Stomach (tissue), 9 donors: ENCODE data around the gene PNLDC1. TPM values are rescaled to one million over a fixed set of nuclear protein-coding genes. Genes with fewer than 3 reads are reported as not detected.

Source experiments
- DNase-seq, 2 donors: peaks; one replicate each; pipeline versions ENCODE4 v3.0.0 to v3.0.0-alpha.2; 2013 to 2019
- H3K27ac ChIP-seq, 5 donors: fragments of 200-600 bp in 4 of 5; sonication (generic) in 4 of 5; one replicate each; pipeline ENCODE4 v1.5.1; 2013 to 2019; ENCODE audit warnings: mild to moderate bottlenecking in 1 of 5, moderate library complexity in 1 of 5
- H3K27me3 ChIP-seq, 3 donors: fragments of 200-600 bp; sonication (generic); one replicate each; pipeline ENCODE4 v1.5.1; 2017 to 2019; ENCODE audit warnings: mixed run types in 1 of 3
- H3K36me3 ChIP-seq, 4 donors: fragments of 200-600 bp; sonication (generic); 1 replicate in 3 of 4; 2 replicates in 1 of 4; pipeline ENCODE4 v1.5.1; 2016 to 2019
- H3K4me1 ChIP-seq, 4 donors: fragments of 200-600 bp; sonication (generic); one replicate each; pipeline ENCODE4 v1.5.1; 2016 to 2019
- H3K4me3 ChIP-seq, 4 donors: fragments of 200-600 bp; sonication (generic) in 3 of 4; one replicate each; pipeline ENCODE4 v1.5.1; 2016 to 2019; ENCODE audit warnings: mild to moderate bottlenecking in 1 of 4
- H3K9me3 ChIP-seq, 4 donors: fragments of 200-600 bp; sonication (generic); one replicate each; pipeline ENCODE4 v1.5.1; 2016 to 2019
- EP300 ChIP-seq: sonication (generic); formaldehyde crosslinking; IDR thresholded peaks from one replicate; pipeline ENCODE4 v1.6.1; 2017; ENCODE audit warnings: antibody characterized with exemption
- POLR2A ChIP-seq, 4 donors: fragments of 450-650 bp; IDR thresholded peaks; one replicate each; pipeline ENCODE4 v1.6.1; 2016; ENCODE audit warnings: antibody characterized with exemption in 4 of 4, control low read depth in 2 of 4, mild to moderate bottlenecking in 1 of 4, moderate library complexity in 1 of 4
- POLR2AphosphoS5 ChIP-seq, 3 donors: sonication (generic); formaldehyde crosslinking; IDR thresholded peaks; one replicate each; pipeline ENCODE4 v1.6.1; 2016; ENCODE audit warnings: antibody characterized with exemption in 3 of 3
- WGBS, 5 donors: extraction: QIAGEN DNeasy Blood & Tissue Kit in 3 of 5; methylation state at CpG; one replicate each; pipeline versions ENCODE4 v1.1.5 to v1.1.7; 2013 to 2018; 5-methylcytosine and 5-hydroxymethylcytosine counted together
- intact Hi-C: fragments of 100-400 bp; cut with DNase I; formaldehyde crosslinking; loops from one replicate; pipeline ENCODE4 v1.15.1; 2023; ENCODE audit warnings: low total_unique reads
- polyA plus RNA-seq, 3 donors: library from polyadenylated mRNA; stranded (reverse); fragments of 200-250 nt; gene quantifications; one replicate each; pipeline ENCODE4 v1.2.3, GENCODE V29; 2013
- total RNA-seq, 5 donors: library from RNA; depleted of rRNA; stranded (reverse); fragments of >200 nt; gene quantifications; one replicate each; pipeline versions ENCODE4 v1.1.0 to v1.2.3, GENCODE V29; 2014 to 2016
- TF ChIP-seq, protein P1 (sequence below), 7 experiments: fragments of 450-650 bp in 4 of 7; fragments of 200-600 bp in 3 of 7; sonication (generic) in 3 of 7; IDR thresholded peaks; one replicate each; pipeline ENCODE4 v1.5.1; 2016 to 2019; ENCODE audit warnings: antibody characterized with exemption in 7 of 7, control low read depth in 2 of 7, mild to moderate bottlenecking in 1 of 7
- donor health status: healthy with polysubstance abuse.
- donor health status: Bipolar disorder and iron deficiency.
- donor health status: healthy.

Gene PNLDC1
- total and polyA plus RNA-seq, 8 donors, result 0.25 to 2.5 (median 0.43) TPM; not detected in 4

GRCh38 chr6:159830501-159831372 is 30.7 kb downstream of the PNLDC1 start:
- Histone ChIP-seq H3K27me3 (peaks cover 0 to 4% (median 0%) of the 10 kb centered on the region in 3 donors), H3K4me1 (no peaks in the 10 kb centered on the region), H3K36me3 (no peaks in the 10 kb centered on the region), H3K9me3 (no peaks in the 10 kb centered on the region), H3K27ac (no peak overlapping the region), H3K4me3 (no peak overlapping the region)
- no peak for DNase-seq
- intact Hi-C loops, result no loop called here
- WGBS, 5 donors, result 70 to 72% (median 71%) methylated on average over 9 to 11 of the region's 11 CpGs
- TF ChIP-seq, protein P1, sequence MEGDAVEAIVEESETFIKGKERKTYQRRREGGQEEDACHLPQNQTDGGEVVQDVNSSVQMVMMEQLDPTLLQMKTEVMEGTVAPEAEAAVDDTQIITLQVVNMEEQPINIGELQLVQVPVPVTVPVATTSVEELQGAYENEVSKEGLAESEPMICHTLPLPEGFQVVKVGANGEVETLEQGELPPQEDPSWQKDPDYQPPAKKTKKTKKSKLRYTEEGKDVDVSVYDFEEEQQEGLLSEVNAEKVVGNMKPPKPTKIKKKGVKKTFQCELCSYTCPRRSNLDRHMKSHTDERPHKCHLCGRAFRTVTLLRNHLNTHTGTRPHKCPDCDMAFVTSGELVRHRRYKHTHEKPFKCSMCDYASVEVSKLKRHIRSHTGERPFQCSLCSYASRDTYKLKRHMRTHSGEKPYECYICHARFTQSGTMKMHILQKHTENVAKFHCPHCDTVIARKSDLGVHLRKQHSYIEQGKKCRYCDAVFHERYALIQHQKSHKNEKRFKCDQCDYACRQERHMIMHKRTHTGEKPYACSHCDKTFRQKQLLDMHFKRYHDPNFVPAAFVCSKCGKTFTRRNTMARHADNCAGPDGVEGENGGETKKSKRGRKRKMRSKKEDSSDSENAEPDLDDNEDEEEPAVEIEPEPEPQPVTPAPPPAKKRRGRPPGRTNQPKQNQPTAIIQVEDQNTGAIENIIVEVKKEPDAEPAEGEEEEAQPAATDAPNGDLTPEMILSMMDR (IDR thresholded peaks at IDR 0.05), result no peak
- TF ChIP-seq POLR2AphosphoS5 (IDR thresholded peaks at IDR 0.05), result no peak
- TF ChIP-seq EP300, result no peak
- no peak for TF ChIP-seq POLR2A (IDR thresholded peaks at IDR 0.05)

- H3K4me1 ChIP-seq, result no peaks in the 10 kb centered on the region
- no peaks in the 10 kb centered on the region for H3K36me3 ChIP-seq
- peaks cover 0 to 4% (median 0%) of the 10 kb centered on the region in 3 donors for H3K27me3 ChIP-seq
- no peaks in the 10 kb centered on the region for H3K9me3 ChIP-seq
- H3K4me3 ChIP-seq, result no peak overlapping the region
- 54 to 76% (median 60%) methylated on average over 3 to 4 of the region's 4 CpGs for WGBS, 5 donors
- intact Hi-C loops, result no loop called here
- peak; percentile 17 to 28 for DNase-seq
- TF ChIP-seq POLR2AphosphoS5 (IDR thresholded peaks at IDR 0.05), result no peak
- TF ChIP-seq, protein P1 (IDR thresholded peaks at IDR 0.05), result no peak
- H3K27ac ChIP-seq, result no peak overlapping the region
These were observed 31.2 kb downstream of the PNLDC1 start for GRCh38 chr6:159831373-159831679.

DNA sequence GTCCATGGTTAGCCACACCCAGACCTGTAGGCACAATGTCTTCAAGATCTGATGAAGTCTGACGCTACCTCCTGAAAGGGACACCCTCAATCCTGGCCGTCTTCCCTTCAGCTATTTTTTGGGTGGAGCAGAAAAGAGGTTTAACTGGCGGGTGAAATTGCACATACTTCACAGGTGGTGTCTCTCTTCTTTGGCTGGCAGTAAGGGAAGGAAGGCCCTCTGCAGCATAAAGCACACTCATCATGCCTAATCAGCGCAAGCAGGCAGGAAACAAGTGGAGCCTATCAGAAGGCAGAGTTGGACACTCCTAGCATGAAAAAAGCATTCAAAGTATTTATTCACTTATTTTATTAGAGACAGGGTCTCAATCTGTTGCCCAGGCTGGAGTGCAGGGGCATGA is 32.9 kb downstream of the PNLDC1 start:
- WGBS, 5 donors, result 69 to 79% (median 72%) methylated on average over 4 of the region's 4 CpGs
- Histone ChIP-seq H3K9me3 (no peaks in the 10 kb centered on the region), H3K36me3 (no peaks in the 10 kb centered on the region), H3K27me3 (peaks cover 0 to 8% (median 0%) of the 10 kb centered on the region in 3 donors), H3K4me1 (no peaks in the 10 kb centered on the region), H3K4me3 (no peak overlapping the region), H3K27ac (no peak overlapping the region)
- DNase-seq, result peak in 1 of 2 donors; percentile 21
- intact Hi-C loops, result no loop called here
- TF ChIP-seq POLR2A (IDR thresholded peaks at IDR 0.05) (no peak), POLR2AphosphoS5 (IDR thresholded peaks at IDR 0.05) (no peak), EP300 (no peak)
- TF ChIP-seq, protein P1 (IDR thresholded peaks at IDR 0.05), result no peak

- intact Hi-C loops, result no loop called here
- TF ChIP-seq EP300, result no peak
- TF ChIP-seq, protein P1 (IDR thresholded peaks at IDR 0.05), result no peak
- no peak for TF ChIP-seq POLR2AphosphoS5 (IDR thresholded peaks at IDR 0.05)
- no peak for TF ChIP-seq POLR2A (IDR thresholded peaks at IDR 0.05)
- H3K27ac ChIP-seq, result no peak overlapping the region
These were observed 33.5 kb downstream of the PNLDC1 start for GRCh38 chr6:159833556-159833955.

More at GRCh38 chr6:159833556-159833955, 33.5 kb downstream of the PNLDC1 start:
- Histone ChIP-seq H3K27me3 (peaks cover 0 to 8% (median 0%) of the 10 kb centered on the region in 3 donors), H3K9me3 (no peaks in the 10 kb centered on the region), H3K4me1 (no peaks in the 10 kb centered on the region), H3K4me3 (no peak overlapping the region), H3K36me3 (no peaks in the 10 kb centered on the region)
- no peak for DNase-seq
- 75 to 90% (median 85%) methylated on average over 2 of the region's 2 CpGs for WGBS, 5 donors
